Measurements from ENCODE around the gene BTBD1.

BTBD1 gene

DNA sequence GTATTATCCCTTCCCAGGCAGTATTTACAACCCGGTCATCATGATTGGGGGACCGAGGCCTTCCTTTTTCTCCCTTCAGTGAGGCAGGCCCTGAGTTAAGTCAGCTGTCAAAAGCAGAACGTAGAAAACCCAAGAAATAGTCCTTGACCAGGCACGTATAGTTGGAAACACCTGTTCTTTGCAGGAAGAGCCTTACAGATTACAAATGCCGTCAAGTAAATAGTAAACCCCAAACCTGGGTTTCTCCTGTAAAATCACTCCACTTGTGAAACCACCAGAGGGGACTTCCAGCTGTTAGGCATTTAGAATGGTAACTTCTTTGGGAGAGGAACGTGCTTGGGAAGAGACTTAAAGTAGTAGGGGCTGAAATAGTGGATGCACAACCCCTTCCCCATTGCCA is 1.0 kb upstream of the BTBD1 start:
- H3K4me1 ChIP-seq (ENCODE audit: control insufficient read depth, insufficient read depth, low read length) = peaks cover 17% of the 10 kb centered on the region
- no peaks in the 10 kb centered on the region for H3K27me3 ChIP-seq (ENCODE audit: control insufficient read depth, insufficient read depth, low read length)
- H3K36me3 ChIP-seq (ENCODE audit: control insufficient read depth, insufficient read depth, low read length) = peaks cover 2% of the 10 kb centered on the region
- H3K4me3 ChIP-seq (ENCODE audit: low read depth, low read length) = no peak overlapping the region
- H3K9ac ChIP-seq (ENCODE audit: low read depth, low read length) = no peak overlapping the region
- H3K9me3 ChIP-seq (ENCODE audit: control insufficient read depth, insufficient read depth, low read length) = peaks cover 5% of the 10 kb centered on the region

- peaks cover 2% of the 10 kb centered on the region for H3K36me3 ChIP-seq (ENCODE audit: control insufficient read depth, insufficient read depth, low read length)
- peak overlapping the region; percentile 92 for H3K4me3 ChIP-seq (ENCODE audit: low read depth, low read length)
- H3K9me3 ChIP-seq (ENCODE audit: control insufficient read depth, insufficient read depth, low read length) = peaks cover 5% of the 10 kb centered on the region
- no peaks in the 10 kb centered on the region for H3K27me3 ChIP-seq (ENCODE audit: control insufficient read depth, insufficient read depth, low read length)
- no peak overlapping the region for H3K9ac ChIP-seq (ENCODE audit: low read depth, low read length)
- peaks cover 18% of the 10 kb centered on the region for H3K4me1 ChIP-seq (ENCODE audit: control insufficient read depth, insufficient read depth, low read length)
These were observed 548 bp upstream of the BTBD1 start for GRCh38 chr15:83067638-83067962.

GRCh38 chr15:83066034-83066733 is 868 bp downstream of the BTBD1 start:
- Histone ChIP-seq H3K4me1 (ENCODE audit: control insufficient read depth, insufficient read depth, low read length) (peaks cover 18% of the 10 kb centered on the region), H3K4me3 (ENCODE audit: low read depth, low read length) (peak overlapping the region; percentile 92), H3K27me3 (ENCODE audit: control insufficient read depth, insufficient read depth, low read length) (no peaks in the 10 kb centered on the region), H3K9ac (ENCODE audit: low read depth, low read length) (peak overlapping the region; percentile 97), H3K36me3 (ENCODE audit: control insufficient read depth, insufficient read depth, low read length) (peaks cover 2% of the 10 kb centered on the region), H3K9me3 (ENCODE audit: control insufficient read depth, insufficient read depth, low read length) (peaks cover 5% of the 10 kb centered on the region)

GRCh38 chr15:83065431-83065830 is 1.6 kb downstream of the BTBD1 start:
- peaks cover 2% of the 10 kb centered on the region for H3K36me3 ChIP-seq (ENCODE audit: control insufficient read depth, insufficient read depth, low read length)
- H3K4me3 ChIP-seq (ENCODE audit: low read depth, low read length) = peak overlapping the region; percentile 92
- peaks cover 18% of the 10 kb centered on the region for H3K4me1 ChIP-seq (ENCODE audit: control insufficient read depth, insufficient read depth, low read length)
- H3K9ac ChIP-seq (ENCODE audit: low read depth, low read length) = peak overlapping the region; percentile 97
- peaks cover 5% of the 10 kb centered on the region for H3K9me3 ChIP-seq (ENCODE audit: control insufficient read depth, insufficient read depth, low read length)
- H3K27me3 ChIP-seq (ENCODE audit: control insufficient read depth, insufficient read depth, low read length) = no peaks in the 10 kb centered on the region

GRCh38 chr15:83064859-83065258 is 2.2 kb downstream of the BTBD1 start:
- Histone ChIP-seq H3K27me3 (ENCODE audit: control insufficient read depth, insufficient read depth, low read length) (no peaks in the 10 kb centered on the region), H3K9me3 (ENCODE audit: control insufficient read depth, insufficient read depth, low read length) (peaks cover 3% of the 10 kb centered on the region), H3K4me3 (ENCODE audit: low read depth, low read length) (peak overlapping the region; percentile 92), H3K4me1 (ENCODE audit: control insufficient read depth, insufficient read depth, low read length) (peaks cover 18% of the 10 kb centered on the region), H3K9ac (ENCODE audit: low read depth, low read length) (no peak overlapping the region), H3K36me3 (ENCODE audit: control insufficient read depth, insufficient read depth, low read length) (peaks cover 2% of the 10 kb centered on the region)

GRCh38 chr15:83063551-83063950 is 3.5 kb downstream of the BTBD1 start:
- H3K4me3 ChIP-seq (ENCODE audit: low read depth, low read length) = peak overlapping the region; percentile 33
- peaks cover 2% of the 10 kb centered on the region for H3K36me3 ChIP-seq (ENCODE audit: control insufficient read depth, insufficient read depth, low read length)
- H3K9me3 ChIP-seq (ENCODE audit: control insufficient read depth, insufficient read depth, low read length) = no peaks in the 10 kb centered on the region
- no peaks in the 10 kb centered on the region for H3K27me3 ChIP-seq (ENCODE audit: control insufficient read depth, insufficient read depth, low read length)
- H3K4me1 ChIP-seq (ENCODE audit: control insufficient read depth, insufficient read depth, low read length) = peaks cover 18% of the 10 kb centered on the region
- no peak overlapping the region for H3K9ac ChIP-seq (ENCODE audit: low read depth, low read length)

DNA sequence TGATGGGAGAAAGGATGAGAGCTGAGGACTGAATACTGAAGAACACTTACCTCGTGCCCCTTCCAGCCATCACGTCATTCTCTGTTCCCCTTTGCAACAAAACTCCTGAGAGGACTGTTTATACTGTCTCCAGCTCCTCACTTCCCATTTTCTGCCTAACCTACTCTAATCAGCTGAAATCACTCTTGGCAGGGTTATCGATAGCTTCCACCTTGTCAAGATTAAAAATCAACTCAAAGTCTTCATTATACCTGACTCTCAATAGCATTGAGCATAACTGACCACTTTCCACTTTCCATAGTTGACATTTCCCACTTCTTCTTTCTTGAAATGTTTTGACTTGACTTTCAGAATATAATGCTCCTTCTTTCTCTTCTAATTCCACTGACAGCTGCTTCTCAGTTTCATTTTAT is 4.3 kb downstream of the BTBD1 start:
- Histone ChIP-seq H3K27me3 (ENCODE audit: control insufficient read depth, insufficient read depth, low read length) (no peaks in the 10 kb centered on the region), H3K9me3 (ENCODE audit: control insufficient read depth, insufficient read depth, low read length) (no peaks in the 10 kb centered on the region), H3K4me3 (ENCODE audit: low read depth, low read length) (no peak overlapping the region), H3K4me1 (ENCODE audit: control insufficient read depth, insufficient read depth, low read length) (peaks cover 21% of the 10 kb centered on the region), H3K9ac (ENCODE audit: low read depth, low read length) (no peak overlapping the region), H3K36me3 (ENCODE audit: control insufficient read depth, insufficient read depth, low read length) (peaks cover 2% of the 10 kb centered on the region)

GRCh38 chr15:83061680-83062079 is 5.4 kb downstream of the BTBD1 start:
- Histone ChIP-seq H3K4me1 (ENCODE audit: control insufficient read depth, insufficient read depth, low read length) (peaks cover 32% of the 10 kb centered on the region), H3K36me3 (ENCODE audit: control insufficient read depth, insufficient read depth, low read length) (peaks cover 2% of the 10 kb centered on the region), H3K9me3 (ENCODE audit: control insufficient read depth, insufficient read depth, low read length) (no peaks in the 10 kb centered on the region), H3K4me3 (ENCODE audit: low read depth, low read length) (no peak overlapping the region), H3K27me3 (ENCODE audit: control insufficient read depth, insufficient read depth, low read length) (no peaks in the 10 kb centered on the region), H3K9ac (ENCODE audit: low read depth, low read length) (no peak overlapping the region)

DNA sequence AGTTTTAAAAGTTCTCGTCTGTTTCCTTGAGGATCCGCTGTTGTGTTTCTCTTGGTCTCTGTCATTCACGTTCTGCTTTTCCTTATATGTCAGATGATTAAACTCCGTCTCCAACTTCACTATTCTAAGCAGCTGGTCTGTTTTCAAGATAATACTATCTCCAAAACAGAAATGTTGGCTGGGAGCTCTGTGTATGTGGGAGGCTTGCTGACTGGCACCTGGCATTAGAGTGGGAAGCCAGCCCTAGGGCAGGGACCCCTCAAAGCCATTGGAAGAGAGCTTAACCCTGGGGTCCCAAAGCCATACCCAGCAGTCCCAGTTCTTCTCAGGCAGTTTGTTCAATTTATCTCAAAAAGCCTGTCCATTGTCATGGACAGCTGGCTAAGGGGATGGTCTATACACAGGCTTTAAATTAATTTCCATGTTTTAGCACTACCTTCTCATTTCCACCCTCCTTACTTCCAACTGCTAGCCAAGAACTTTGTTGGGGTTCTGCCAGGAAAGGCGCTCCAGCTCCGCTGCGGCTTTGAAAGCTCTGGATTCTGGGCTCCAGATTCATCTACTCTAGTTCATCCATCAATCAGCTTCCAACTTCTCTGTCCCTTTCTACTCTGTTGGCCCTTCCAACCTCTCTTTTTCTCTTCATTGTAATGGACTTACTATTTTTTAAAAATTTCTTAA is 9.2 kb downstream of the BTBD1 start:
- Histone ChIP-seq H3K36me3 (ENCODE audit: control insufficient read depth, insufficient read depth, low read length) (peaks cover 5% of the 10 kb centered on the region), H3K4me3 (ENCODE audit: low read depth, low read length) (no peak overlapping the region), H3K4me1 (ENCODE audit: control insufficient read depth, insufficient read depth, low read length) (peaks cover 15% of the 10 kb centered on the region), H3K9me3 (ENCODE audit: control insufficient read depth, insufficient read depth, low read length) (no peaks in the 10 kb centered on the region), H3K9ac (ENCODE audit: low read depth, low read length) (no peak overlapping the region), H3K27me3 (ENCODE audit: control insufficient read depth, insufficient read depth, low read length) (no peaks in the 10 kb centered on the region)

GRCh38 chr15:83057002-83057401 is 10.1 kb downstream of the BTBD1 start:
- H3K4me3 ChIP-seq (ENCODE audit: low read depth, low read length) = no peak overlapping the region
- no peaks in the 10 kb centered on the region for H3K27me3 ChIP-seq (ENCODE audit: control insufficient read depth, insufficient read depth, low read length)
- no peaks in the 10 kb centered on the region for H3K9me3 ChIP-seq (ENCODE audit: control insufficient read depth, insufficient read depth, low read length)
- no peak overlapping the region for H3K9ac ChIP-seq (ENCODE audit: low read depth, low read length)
- H3K36me3 ChIP-seq (ENCODE audit: control insufficient read depth, insufficient read depth, low read length) = peaks cover 5% of the 10 kb centered on the region
- peaks cover 15% of the 10 kb centered on the region for H3K4me1 ChIP-seq (ENCODE audit: control insufficient read depth, insufficient read depth, low read length)

DNA sequence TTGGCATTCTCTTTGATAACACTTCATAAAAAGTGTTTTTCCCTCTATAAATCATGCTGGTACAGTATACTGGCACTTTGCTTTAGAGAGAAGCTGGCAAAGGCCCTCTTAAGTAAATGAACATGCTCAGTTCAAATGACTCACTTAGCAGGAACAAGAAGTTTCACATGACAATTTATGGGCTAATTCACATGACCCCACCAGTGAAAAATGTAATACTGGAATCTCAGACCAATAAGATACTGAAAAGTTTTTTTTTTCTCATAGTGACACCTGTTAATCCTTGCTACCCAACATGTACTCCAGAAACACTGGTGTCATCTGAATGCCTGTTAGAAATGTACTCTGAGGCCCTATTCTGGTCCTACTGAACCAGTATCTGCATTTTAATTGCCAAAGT is 13.9 kb downstream of the BTBD1 start:
- peaks cover 9% of the 10 kb centered on the region for H3K36me3 ChIP-seq (ENCODE audit: control insufficient read depth, insufficient read depth, low read length)

DNA sequence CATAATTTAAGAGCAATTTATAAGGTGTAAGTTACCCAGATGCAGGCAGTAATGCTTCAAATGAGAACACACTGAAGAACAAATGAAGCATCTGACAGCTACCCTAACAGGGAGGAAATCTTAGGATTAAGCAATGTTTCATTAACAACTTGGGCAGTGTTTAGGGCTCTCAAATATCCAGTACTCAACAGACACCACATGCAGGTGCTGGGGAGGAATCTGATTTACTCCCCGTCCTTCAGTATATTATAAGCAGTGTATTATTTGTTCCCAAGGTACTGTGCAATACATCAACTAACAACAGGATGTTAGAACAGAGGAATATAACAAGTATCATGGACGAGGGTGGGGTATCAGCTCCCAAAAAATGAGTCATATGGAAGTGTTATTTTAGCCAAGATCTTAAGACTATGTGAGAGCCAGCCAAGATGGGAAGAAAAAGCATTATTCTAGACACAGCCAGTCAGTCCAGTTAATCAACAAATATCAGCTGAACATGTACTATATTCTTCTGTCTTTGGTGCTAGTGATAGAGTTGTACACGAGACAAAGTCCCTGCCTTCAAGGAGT is 20.4 kb downstream of the BTBD1 start:
- no peak overlapping the region for H3K4me3 ChIP-seq (ENCODE audit: low read depth, low read length)
- no peaks in the 10 kb centered on the region for H3K4me1 ChIP-seq (ENCODE audit: control insufficient read depth, insufficient read depth, low read length)
- H3K36me3 ChIP-seq (ENCODE audit: control insufficient read depth, insufficient read depth, low read length) = peaks cover 22% of the 10 kb centered on the region
- H3K9ac ChIP-seq (ENCODE audit: low read depth, low read length) = no peak overlapping the region
- H3K27me3 ChIP-seq (ENCODE audit: control insufficient read depth, insufficient read depth, low read length) = no peaks in the 10 kb centered on the region
- no peaks in the 10 kb centered on the region for H3K9me3 ChIP-seq (ENCODE audit: control insufficient read depth, insufficient read depth, low read length)

More for the DNA sequence above, 13.9 kb downstream of the BTBD1 start:
- H3K9ac ChIP-seq (ENCODE audit: low read depth, low read length) = no peak overlapping the region
- H3K9me3 ChIP-seq (ENCODE audit: control insufficient read depth, insufficient read depth, low read length) = no peaks in the 10 kb centered on the region
- H3K4me1 ChIP-seq (ENCODE audit: control insufficient read depth, insufficient read depth, low read length) = peaks cover 15% of the 10 kb centered on the region
- no peak overlapping the region for H3K4me3 ChIP-seq (ENCODE audit: low read depth, low read length)
- H3K27me3 ChIP-seq (ENCODE audit: control insufficient read depth, insufficient read depth, low read length) = no peaks in the 10 kb centered on the region
